22Rv1 (cell line): ENCODE measurements around the gene SYNC.

Experiments
- ZFX ChIP-seq: fragments of 450-650 bp; IDR thresholded peaks from 2 replicates; pipeline ENCODE4 v1.6.1; 2017; ENCODE audit warnings: antibody characterized with exemption, borderline replicate concordance
- TF ChIP-seq, protein P1 (sequence below): fragments of 450-650 bp; IDR thresholded peaks from 2 replicates; pipeline ENCODE4 v1.5.1; 2017; ENCODE audit warnings: mild to moderate bottlenecking

DNA sequence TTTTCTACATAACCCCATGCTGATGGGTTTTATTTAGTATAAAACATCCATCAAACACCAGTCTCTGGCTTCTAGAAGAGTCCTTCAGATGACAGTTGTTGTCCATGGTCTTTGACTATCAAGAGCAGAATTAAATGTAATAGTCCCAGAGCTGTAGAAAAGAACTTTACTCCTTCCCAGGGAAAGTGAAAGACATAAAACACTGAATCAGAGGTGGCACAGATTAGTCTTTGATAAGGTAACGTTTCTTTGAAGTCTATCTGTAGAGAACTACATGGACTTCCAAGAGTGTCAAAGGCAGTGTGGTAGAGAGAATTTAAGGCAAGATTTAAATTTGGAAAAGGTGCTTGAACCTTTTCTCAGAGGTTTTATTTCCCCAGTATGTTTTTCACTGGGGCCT lies 21.9 kb downstream of the SYNC start:
- TF ChIP-seq, protein P1, sequence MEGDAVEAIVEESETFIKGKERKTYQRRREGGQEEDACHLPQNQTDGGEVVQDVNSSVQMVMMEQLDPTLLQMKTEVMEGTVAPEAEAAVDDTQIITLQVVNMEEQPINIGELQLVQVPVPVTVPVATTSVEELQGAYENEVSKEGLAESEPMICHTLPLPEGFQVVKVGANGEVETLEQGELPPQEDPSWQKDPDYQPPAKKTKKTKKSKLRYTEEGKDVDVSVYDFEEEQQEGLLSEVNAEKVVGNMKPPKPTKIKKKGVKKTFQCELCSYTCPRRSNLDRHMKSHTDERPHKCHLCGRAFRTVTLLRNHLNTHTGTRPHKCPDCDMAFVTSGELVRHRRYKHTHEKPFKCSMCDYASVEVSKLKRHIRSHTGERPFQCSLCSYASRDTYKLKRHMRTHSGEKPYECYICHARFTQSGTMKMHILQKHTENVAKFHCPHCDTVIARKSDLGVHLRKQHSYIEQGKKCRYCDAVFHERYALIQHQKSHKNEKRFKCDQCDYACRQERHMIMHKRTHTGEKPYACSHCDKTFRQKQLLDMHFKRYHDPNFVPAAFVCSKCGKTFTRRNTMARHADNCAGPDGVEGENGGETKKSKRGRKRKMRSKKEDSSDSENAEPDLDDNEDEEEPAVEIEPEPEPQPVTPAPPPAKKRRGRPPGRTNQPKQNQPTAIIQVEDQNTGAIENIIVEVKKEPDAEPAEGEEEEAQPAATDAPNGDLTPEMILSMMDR, result no peak
- TF ChIP-seq ZFX, result no peak
